Embryonic facial prominence (tissue), 1 donor: ENCODE measurements around the gene NUBP2.

Experiments used
- DNase-seq: peaks from one replicate; pipeline ENCODE4 v3.0.0-alpha.2; 2016; ENCODE audit errors: extremely low spot score

NUBP2 gene

GRCh38 chr16:1782408-1783264, at the start of gene NUBP2, which contains the start of gene SPSB3:
NUBP2 (plus strand) TSS chr16:1782960; CDS start chr16:1783021, 61 bp downstream.
SPSB3 (minus strand) TSS chr16:1782571; CDS start chr16:1781483, 1,088 bp downstream.
- peak; percentile 100 for DNase-seq

- DNase-seq = no peak
Observed at GRCh38 chr16:1734123-1734522, 48.6 kb upstream of the NUBP2 start.

GRCh38 chr16:1734816-1735215, 47.9 kb upstream of the NUBP2 start:
- DNase-seq = no peak

GRCh38 chr16:1740234-1740633, 42.5 kb upstream of the NUBP2 start:
- DNase-seq = no peak

DNA sequence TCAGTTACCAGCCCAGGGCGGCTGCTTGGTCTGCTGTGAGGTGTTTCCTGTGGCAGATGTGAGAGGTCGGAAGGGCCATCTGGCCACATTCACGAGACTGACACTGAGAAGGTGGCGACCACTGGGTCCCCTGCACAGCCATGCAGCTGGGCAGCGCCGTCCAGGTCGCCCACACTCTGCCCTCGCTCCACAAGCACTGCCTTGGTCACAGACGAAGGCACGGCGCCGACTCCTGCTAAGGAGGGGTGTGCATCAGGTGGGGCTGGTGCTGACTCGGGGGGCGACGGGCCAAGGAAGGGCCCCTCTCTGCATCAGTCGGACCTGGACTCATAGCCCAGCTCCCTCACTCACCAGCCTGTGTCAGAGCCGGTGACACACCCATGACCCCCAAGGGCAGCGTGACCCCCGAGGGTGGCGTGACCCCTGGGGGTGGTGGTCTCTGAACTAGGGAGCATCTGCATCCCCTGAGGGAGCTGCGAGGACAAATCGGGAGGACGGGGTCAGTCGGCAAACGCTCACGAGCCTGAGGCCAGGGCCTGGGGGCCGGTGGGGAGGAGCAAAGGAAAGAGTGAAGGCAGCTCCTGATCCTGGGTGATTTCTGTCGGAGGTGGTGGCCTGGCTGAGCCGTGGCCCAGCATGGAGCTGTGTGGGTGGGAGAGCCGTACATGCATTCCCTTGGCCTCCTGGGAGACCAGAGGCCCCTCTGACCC, 41.8 kb upstream of the NUBP2 start:
- DNase-seq = no peak

DNA sequence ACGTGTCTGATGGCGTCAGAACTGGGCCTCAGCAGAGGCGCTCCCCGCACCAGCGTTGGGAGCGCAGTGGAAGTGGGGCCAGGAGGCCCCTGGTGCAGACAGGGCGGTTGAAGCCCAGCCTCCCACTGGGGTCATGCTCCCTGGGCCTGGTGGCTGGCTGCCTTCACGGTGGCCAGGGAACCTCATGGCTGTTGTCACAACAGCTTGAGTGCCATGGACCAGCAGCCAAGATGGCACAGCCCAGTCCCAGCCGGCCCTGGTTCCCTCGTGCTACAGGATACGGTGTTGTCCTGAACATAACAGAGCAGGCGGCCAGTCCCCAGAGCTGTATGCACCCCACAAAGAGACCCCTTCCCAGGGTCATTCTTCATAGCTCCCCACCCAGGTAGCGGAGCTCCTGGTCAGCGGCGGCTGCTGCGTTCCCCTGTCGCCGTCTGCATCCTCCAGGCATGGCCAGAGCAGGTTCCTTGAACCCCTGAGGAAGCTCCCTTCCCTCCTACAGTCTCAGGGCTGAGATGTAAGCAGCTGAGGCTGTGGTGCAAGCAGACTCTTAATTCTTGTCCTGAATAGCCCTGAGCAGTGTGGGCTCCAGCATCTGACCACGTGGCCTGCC, 41.1 kb upstream of the NUBP2 start:
- no peak for DNase-seq

DNA sequence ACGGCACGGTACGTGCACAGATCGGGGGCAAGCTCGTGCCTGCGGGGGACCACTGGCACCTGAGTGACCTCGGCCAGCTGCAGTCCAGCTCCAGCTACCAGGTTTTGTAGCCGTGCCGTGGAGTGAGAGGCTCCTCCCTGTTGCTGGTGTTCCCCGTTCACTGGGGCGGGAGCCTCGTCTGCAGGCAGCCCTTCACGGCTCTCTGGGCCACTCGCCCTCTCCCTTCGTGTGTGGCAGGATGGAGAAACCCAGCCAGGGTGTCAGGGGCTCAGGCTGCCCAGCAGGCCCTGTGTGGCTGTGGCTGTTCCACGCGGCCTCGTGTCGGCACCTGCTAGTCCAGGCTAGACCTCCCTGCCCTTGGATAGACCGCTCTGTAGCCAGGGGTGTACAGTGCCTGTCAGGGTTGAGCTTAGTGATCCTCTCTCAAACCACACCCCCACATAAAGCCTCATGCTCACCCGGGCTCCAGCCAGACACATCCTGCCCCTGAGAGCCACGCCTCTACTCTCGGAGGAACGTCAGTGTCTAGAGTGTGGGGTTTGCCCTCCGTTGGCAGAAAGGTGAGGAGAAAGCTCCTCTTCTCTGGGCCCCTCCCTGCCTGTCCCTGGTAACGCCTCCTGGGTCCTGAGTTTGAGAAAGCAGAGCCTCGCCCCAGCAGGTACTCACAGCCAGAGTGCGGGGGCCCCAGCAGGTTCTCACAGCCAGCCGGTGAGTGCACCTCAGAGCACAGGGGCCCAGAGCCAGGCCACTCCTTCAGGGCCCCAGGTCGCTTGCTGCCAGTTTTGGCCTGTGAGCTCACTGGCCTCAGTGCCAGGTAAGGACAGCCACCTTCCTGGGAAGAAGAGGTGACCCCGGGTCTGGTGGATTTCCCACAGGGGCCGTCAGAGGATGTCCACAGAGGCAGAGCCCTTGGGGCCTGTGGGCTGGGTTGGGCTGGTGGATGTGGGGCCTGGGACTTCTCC, 39.1 kb upstream of the NUBP2 start:
- DNase-seq = no peak

DNA sequence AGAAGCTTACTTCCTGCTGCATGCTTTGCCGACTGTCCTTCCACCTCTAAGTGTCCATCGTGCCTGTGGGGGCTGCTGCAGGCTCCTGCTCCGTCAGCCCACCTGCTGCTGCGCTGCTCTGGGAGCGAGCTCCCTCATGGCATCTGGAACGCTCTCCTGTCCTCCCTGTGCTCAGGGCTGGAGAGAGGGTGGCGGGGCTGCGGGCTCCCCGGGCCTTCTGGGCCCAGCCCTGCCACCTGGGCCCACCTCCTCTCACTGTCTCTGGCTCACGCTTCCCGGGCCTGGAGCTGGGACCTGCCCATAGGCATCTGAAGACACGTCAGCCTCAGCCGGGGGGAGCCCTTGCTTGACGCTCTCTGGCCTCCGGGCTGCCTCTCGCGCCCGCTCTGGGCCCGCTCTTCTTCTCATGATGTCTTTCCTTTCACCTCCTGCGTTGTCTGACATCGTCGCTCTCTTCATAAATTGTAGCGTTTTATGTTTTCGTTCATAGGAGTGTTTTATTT, 38.4 kb upstream of the NUBP2 start:
- no peak for DNase-seq

- no peak for DNase-seq
Observed at GRCh38 chr16:1745181-1745899, 37.4 kb upstream of the NUBP2 start.

GRCh38 chr16:1745900-1746692, 36.7 kb upstream of the NUBP2 start:
- peak; percentile 49 for DNase-seq

DNA sequence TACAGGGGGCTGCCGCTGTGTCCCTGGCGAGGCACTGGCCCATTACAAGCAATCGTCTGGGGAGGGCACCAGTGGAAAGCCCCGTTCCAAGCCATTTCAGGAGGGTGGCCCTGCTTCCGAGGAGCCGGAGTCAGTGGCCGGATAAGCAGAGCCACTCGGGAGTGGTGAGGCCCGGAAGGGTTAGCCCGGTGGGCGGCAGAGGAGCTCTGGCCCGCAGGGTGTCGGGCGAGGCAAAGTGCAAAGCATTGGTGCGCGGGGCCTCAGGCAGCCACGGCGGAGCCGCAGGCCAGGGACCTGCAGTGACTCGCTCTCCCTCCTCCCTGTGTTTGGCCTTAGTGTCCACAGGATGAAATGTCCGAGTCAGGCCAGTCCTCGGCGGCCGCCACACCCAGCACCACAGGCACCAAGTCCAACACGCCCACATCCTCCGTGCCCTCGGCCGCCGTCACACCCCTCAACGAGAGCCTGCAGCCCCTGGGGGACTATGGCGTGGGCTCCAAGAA, 36.0 kb upstream of the NUBP2 start:
- no peak for DNase-seq

DNA sequence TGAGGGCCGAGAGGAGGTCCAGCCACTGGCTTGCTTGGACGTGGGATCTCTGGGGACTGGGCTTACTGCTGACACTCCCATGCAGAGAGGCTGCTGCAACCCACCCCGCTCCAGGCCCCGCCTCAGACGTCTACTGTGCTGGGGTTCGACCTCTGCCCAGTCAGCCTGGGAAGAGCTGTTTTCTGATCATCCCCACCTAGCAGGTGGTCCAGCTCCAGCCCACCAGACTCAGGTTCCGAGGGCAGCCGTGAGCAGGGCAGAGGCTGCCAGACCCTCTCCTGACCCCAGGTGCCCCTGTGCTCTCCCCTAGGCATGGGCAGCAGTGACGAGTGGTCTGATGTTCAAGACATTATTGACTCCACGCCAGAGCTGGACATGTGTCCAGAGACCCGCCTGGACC, 34.8 kb upstream of the NUBP2 start:
- no peak for DNase-seq

- DNase-seq = no peak
Observed at GRCh38 chr16:1749152-1750117, 33.3 kb upstream of the NUBP2 start.

- DNase-seq = no peak
Observed at GRCh38 chr16:1751946-1752345, 30.8 kb upstream of the NUBP2 start.

DNA sequence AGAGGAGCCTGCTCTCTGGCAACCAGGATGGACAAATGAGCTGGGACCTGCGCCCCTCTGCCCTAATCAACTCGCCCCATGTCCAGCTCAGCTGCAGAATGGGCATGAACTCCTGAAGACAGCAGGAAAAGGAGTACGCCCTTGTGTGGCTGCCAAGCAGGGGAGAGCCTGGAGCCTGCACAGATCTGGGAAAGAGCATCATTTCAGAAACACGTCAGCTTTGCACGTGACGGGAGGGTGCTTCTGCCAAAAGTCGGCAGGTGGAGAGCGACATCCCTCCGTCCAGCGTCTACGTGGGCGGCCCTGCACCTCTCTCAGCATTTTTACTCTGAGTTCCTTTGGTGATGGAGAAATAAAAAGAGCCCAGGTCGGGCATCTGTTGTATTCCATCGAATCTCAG, 29.9 kb upstream of the NUBP2 start:
- DNase-seq = no peak

GRCh38 chr16:1754204-1754603, 28.6 kb upstream of the NUBP2 start:
- no peak for DNase-seq

GRCh38 chr16:1757714-1758461, 24.9 kb upstream of the NUBP2 start:
- DNase-seq = no peak

DNA sequence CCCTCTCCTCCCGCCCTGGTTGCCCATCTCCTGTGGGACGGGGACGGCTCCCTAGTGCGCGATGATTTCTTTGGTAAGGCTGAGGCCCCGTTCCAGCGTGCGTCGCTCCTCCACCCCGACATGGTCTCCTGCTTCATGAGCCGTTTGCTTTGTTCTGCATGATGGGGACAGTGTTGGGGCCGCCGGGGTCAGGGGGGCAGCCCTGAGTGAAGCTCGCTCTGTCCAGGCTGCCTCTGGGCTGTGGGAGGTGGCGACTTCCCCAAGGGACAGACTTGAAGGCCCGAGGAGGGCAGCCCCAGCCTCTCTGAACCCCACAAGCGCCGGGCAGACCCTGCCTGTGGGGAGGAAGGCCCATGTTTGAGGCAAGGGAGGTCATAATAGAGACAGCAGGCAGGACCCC, 23.8 kb upstream of the NUBP2 start:
- no peak for DNase-seq
